ENCODE data around the gene EML3.

- TF ChIP-seq CTCF (IDR thresholded peaks at IDR 0.05) (no peak), POLR2A (IDR thresholded peaks at IDR 0.05) (no peak)
These were observed 53.4 kb downstream of the EML3 start for GRCh38 chr11:62559204-62559603.
